CD4-positive, alpha-beta memory T cell (primary cell): ENCODE results near the gene CCDC167. TPM values are rescaled to one million over a fixed set of nuclear protein-coding genes. Genes with fewer than 3 reads are reported as not detected.
A peak's percentile ranks its signal among the peaks of the same experiment; 100 is the strongest.

Experiments
- CTCF ChIA-PET: fragments of 350-600 bp; sonication (Branson Sonifier 250); formaldehyde crosslinking; loops from one replicate; lab custom pipeline; 2021; ENCODE audit warnings: inconsistent platforms; ENCODE audit not compliant: partially characterized antibody; lab: Charles Lee
- POLR2A ChIA-PET: fragments of 350-600 bp; sonication (Branson Sonifier 250); formaldehyde crosslinking; loops from one replicate; lab custom pipeline; 2021; ENCODE audit not compliant: partially characterized antibody; lab: Charles Lee
- DNase-seq, 5 donors: peaks; one replicate each; pipeline versions ENCODE4 v3.0.0 to v3.0.0-alpha.2; 2020 to 2022; ENCODE audit warnings: mixed read lengths in 1 of 5
- H3K27ac ChIP-seq: one replicate; pipeline ENCODE4 v1.7.0; 2013; ENCODE audit warnings: low read depth, low read length
- H3K27me3 ChIP-seq: 2 replicates; pipeline ENCODE4 v1.7.0; 2013; ENCODE audit warnings: mild to moderate bottlenecking, low read length, moderate library complexity; ENCODE audit not compliant: insufficient read depth
- H3K36me3 ChIP-seq: 2 replicates; pipeline ENCODE4 v1.7.0; 2013; ENCODE audit warnings: mild to moderate bottlenecking, low read length, moderate library complexity; ENCODE audit not compliant: insufficient read depth
- H3K4me1 ChIP-seq: 2 replicates; pipeline ENCODE4 v1.7.0; 2013; ENCODE audit warnings: mild to moderate bottlenecking, low read length, moderate library complexity; ENCODE audit not compliant: insufficient read depth
- H3K4me3 ChIP-seq, 2 donors: one replicate each; pipeline ENCODE4 v1.7.0; 2013; ENCODE audit warnings: low read length in 2 of 2, mild to moderate bottlenecking in 1 of 2
- H3K9me3 ChIP-seq, 2 donors: one replicate each; pipeline ENCODE4 v1.7.0; 2013; ENCODE audit warnings: low read length in 2 of 2, control low read depth in 1 of 2; ENCODE audit not compliant: control insufficient read depth in 1 of 2
- H3K27ac Mint-ChIP-seq, 7 donors: one replicate each; pipeline ENCODE4 v1.8.0; 2020 to 2021; ENCODE audit warnings: mixed read lengths in 7 of 7, mild to moderate bottlenecking in 6 of 7, inconsistent platforms in 3 of 7, moderate library complexity in 3 of 7
- H3K27me3 Mint-ChIP-seq, 2 donors: one replicate each; pipeline ENCODE4 v1.8.0; 2020 to 2021; ENCODE audit warnings: mixed read lengths in 2 of 2
- H3K36me3 Mint-ChIP-seq, 2 donors: one replicate each; pipeline ENCODE4 v1.8.0; 2020 to 2021; ENCODE audit warnings: mixed read lengths in 2 of 2, inconsistent platforms in 1 of 2, mild to moderate bottlenecking in 1 of 2
- H3K4me1 Mint-ChIP-seq, 4 donors: one replicate each; pipeline ENCODE4 v1.8.0; 2020 to 2021; ENCODE audit warnings: mixed read lengths in 4 of 4, mild to moderate bottlenecking in 1 of 4
- H3K4me3 Mint-ChIP-seq, 8 donors: one replicate each; pipeline ENCODE4 v1.8.0; 2020 to 2021; ENCODE audit warnings: mixed read lengths in 8 of 8, mild to moderate bottlenecking in 7 of 8, moderate library complexity in 6 of 8, inconsistent platforms in 3 of 8
- H3K9me3 Mint-ChIP-seq, 8 donors: one replicate each; pipeline ENCODE4 v1.8.0; 2020 to 2021; ENCODE audit warnings: mixed read lengths in 8 of 8, mild to moderate bottlenecking in 5 of 8, inconsistent platforms in 3 of 8, moderate library complexity in 1 of 8
- intact Hi-C: fragments of 100-400 bp; cut with micrococcal nuclease; formaldehyde crosslinking; loops from one replicate; pipeline ENCODE4 v1.15.1; 2023
- polyA plus RNA-seq, 2 donors: library from polyadenylated mRNA; unstranded; fragments of 300-500 nt; fragmentation: Illumina TruSeq; gene quantifications; one replicate each; pipeline ENCODE4 v1.2.3, GENCODE V29; 2021
- total RNA-seq, 2 experiments: library from RNA; stranded (reverse); gene quantifications; one replicate each; pipeline ENCODE4 v1.2.3, GENCODE V29; 2021

The CCDC167 gene
- total and polyA plus RNA-seq, 4 experiments from 2014 or later, result 25.1 to 226 (median 89.2) TPM

DNA sequence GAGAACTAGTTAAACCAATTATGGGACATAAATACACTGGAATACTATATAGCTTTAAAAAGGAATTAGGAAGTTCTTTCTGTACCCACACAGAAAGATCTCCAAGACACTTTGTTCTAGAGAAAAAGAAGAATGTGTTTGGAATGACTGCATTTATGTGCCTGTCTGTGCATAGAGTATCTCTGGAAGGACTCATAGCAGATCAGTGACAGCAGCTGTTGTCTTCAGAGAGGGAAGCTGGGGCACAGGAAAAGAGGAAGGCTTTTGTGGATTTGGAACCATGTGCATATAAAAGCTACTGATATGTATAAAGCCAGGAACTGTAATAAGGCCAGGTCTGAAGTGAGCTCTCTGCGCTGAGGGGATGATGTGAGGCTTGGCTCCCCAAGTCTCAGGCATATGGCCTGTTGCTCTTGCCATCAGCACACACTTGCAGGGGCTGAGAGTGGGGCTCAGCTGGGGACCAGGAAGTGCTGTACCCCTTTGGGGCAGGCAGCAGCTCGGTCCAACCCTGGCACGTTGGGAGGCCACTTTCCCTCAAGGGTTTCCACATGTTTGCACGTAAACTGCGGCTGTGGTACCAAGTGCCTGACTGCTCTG is 31.8 kb upstream of the CCDC167 start:
- Histone ChIP-seq H3K27me3 (no peaks in the 10 kb centered on the region), H3K36me3 (no peaks in the 10 kb centered on the region), H3K9me3 (no peaks in the 10 kb centered on the region), H3K4me3 (no peak overlapping the region), H3K4me1 (peaks cover 10% of the 10 kb centered on the region), H3K27ac (no peak overlapping the region)
- Mint-ChIP-seq H3K27me3 (no peaks in the 10 kb centered on the region), H3K36me3 (peaks cover 20 to 22% of the 10 kb centered on the region in 2 donors), H3K9me3 (no peaks in the 10 kb centered on the region), H3K4me3 (no peak overlapping the region), H3K4me1 (peaks cover 11 to 52% (median 35%) of the 10 kb centered on the region in 4 donors), H3K27ac (peak overlapping the region in 3 of 7 donors; percentile 37 to 77 (median 56))
- DNase-seq, result no peak
- intact Hi-C loops, result no loop called here
- ChIA-PET POLR2A (interaction anchor here (0.8 to 9.7 kb wide), 2 partner anchors 14 to 28 kb away, joined by 3 to 58 read pairs; no protein-coding TSS in a partner anchor), CTCF (interaction anchor here (1.0 to 2.8 kb wide), 4 partner anchors 12 to 47 kb away, joined by 3 to 8 read pairs (median 6); no protein-coding TSS in a partner anchor)

- intact Hi-C loops, result no loop called here
- no peak overlapping the region for H3K27ac ChIP-seq
- Mint-ChIP-seq H3K4me3 (no peak overlapping the region), H3K36me3 (peaks cover 20 to 24% of the 10 kb centered on the region in 2 donors), H3K4me1 (peaks cover 13 to 58% (median 37%) of the 10 kb centered on the region in 4 donors), H3K27me3 (no peaks in the 10 kb centered on the region), H3K27ac (peak overlapping the region in 2 of 7 donors; percentile 56 to 77), H3K9me3 (no peaks in the 10 kb centered on the region)
- CTCF ChIA-PET, result interaction anchor here (1.0 to 2.8 kb wide), 3 partner anchors 12 to 35 kb away, joined by 5 to 8 read pairs (median 6); no protein-coding TSS in a partner anchor
- no peaks in the 10 kb centered on the region for H3K27me3 ChIP-seq
- no peak overlapping the region for H3K4me3 ChIP-seq
- no peaks in the 10 kb centered on the region for H3K36me3 ChIP-seq
- POLR2A ChIA-PET, result interaction anchor here (9.7 kb wide), 1 partner anchor 13 kb away, joined by 58 read pairs; no protein-coding TSS in a partner anchor
- H3K4me1 ChIP-seq, result peaks cover 10% of the 10 kb centered on the region
- DNase-seq, result no peak
- H3K9me3 ChIP-seq, result no peaks in the 10 kb centered on the region
These were observed 31.3 kb upstream of the CCDC167 start for GRCh38 chr6:37531026-37531425.

- POLR2A ChIA-PET, result interaction anchor here (9.7 kb wide), 1 partner anchor 12 kb away, joined by 58 read pairs; no protein-coding TSS in a partner anchor
- Histone ChIP-seq H3K36me3 (no peaks in the 10 kb centered on the region), H3K27ac (no peak overlapping the region), H3K9me3 (no peaks in the 10 kb centered on the region), H3K27me3 (no peaks in the 10 kb centered on the region), H3K4me3 (no peak overlapping the region), H3K4me1 (peaks cover 7% of the 10 kb centered on the region)
- Mint-ChIP-seq H3K4me3 (no peak overlapping the region), H3K36me3 (peaks cover 26 to 27% of the 10 kb centered on the region in 2 donors), H3K4me1 (peaks cover 15 to 65% (median 44%) of the 10 kb centered on the region in 4 donors), H3K27ac (peak overlapping the region in 1 of 7 donors; percentile 60), H3K27me3 (no peaks in the 10 kb centered on the region), H3K9me3 (no peaks in the 10 kb centered on the region)
- no peak for DNase-seq
- CTCF ChIA-PET, result interaction anchor here (2.8 kb wide), 1 partner anchor 13 kb away, joined by 8 read pairs; no protein-coding TSS in a partner anchor
- intact Hi-C loops, result no loop called here
These were observed 30.6 kb upstream of the CCDC167 start for GRCh38 chr6:37530297-37530696.

- no peak for DNase-seq
- H3K4me1 Mint-ChIP-seq, result peaks cover 17 to 77% (median 56%) of the 10 kb centered on the region in 4 donors
- H3K27me3 Mint-ChIP-seq, result no peaks in the 10 kb centered on the region
- CTCF ChIA-PET, result interaction anchor here (1.0 to 2.8 kb wide), 2 partner anchors 11 to 38 kb away, joined by 3 to 8 read pairs; no protein-coding TSS in a partner anchor
- H3K27me3 ChIP-seq, result no peaks in the 10 kb centered on the region
- H3K27ac ChIP-seq, result no peak overlapping the region
- H3K4me1 ChIP-seq, result peaks cover 4% of the 10 kb centered on the region
- no peaks in the 10 kb centered on the region for H3K9me3 ChIP-seq
- POLR2A ChIA-PET, result interaction anchor here (1.2 to 9.7 kb wide), 3 partner anchors 11 to 20 kb away, joined by 3 to 58 read pairs (median 4); no protein-coding TSS in a partner anchor
- no peak overlapping the region for H3K4me3 Mint-ChIP-seq
- no peaks in the 10 kb centered on the region for H3K9me3 Mint-ChIP-seq
- no peak overlapping the region for H3K4me3 ChIP-seq
- no peaks in the 10 kb centered on the region for H3K36me3 ChIP-seq
- intact Hi-C loops, result no loop called here
- H3K27ac Mint-ChIP-seq, result peak overlapping the region in 1 of 7 donors; percentile 30
- peaks cover 23 to 29% of the 10 kb centered on the region in 2 donors for H3K36me3 Mint-ChIP-seq
These were observed 28.8 kb upstream of the CCDC167 start for GRCh38 chr6:37528541-37528940.

DNA sequence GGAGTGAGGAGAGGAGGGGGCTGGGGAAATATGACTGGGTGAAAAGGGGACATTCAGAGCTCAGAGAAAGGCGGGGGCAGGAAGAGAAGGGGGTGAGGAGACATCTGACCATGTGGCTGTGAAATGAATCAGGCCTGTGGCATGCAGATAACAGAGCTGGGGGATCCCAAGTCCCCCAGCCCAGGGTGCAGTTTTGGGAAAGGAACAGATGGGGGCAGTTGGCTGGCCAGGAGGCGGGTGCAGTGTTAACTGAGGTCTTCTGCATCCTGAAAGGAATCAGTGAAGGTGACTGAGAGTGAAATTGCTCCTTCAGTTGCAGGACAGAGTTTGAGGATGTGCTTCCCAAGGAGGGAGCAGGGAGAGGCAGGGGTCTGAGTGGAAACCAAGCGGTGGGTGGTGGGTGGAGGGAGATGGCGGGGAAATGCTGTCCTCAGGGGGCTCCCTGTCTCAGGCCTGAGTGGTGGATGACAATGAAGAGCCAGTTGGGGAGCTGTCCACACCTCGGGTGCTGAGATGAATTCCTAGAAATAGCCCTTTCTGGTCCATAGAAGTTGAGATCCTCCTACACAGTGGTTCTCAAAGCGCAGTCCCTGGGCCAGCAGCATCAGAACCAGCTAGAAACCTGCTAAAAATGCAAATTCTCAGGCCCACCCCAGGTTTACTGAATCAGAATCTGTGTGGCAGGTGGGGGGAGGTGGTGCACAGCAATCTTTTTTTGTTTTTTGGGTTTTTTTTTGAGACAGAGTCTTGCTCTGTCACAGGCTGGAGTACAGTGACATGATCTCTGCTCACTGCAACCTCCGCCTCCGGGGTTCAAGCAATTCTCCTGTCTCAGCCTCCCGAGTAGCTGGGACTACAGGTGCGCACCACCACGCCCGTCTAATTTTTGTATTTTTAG is 26.0 kb upstream of the CCDC167 start:
- Mint-ChIP-seq H3K4me3 (peak overlapping the region in 1 of 8 donors; percentile 55), H3K27ac (peak overlapping the region in 2 of 7 donors; percentile 52 to 62), H3K9me3 (peaks cover 0 to 2% (median 0%) of the 10 kb centered on the region in 8 donors), H3K27me3 (no peaks in the 10 kb centered on the region), H3K36me3 (peaks cover 23 to 26% of the 10 kb centered on the region in 2 donors), H3K4me1 (peaks cover 21 to 80% (median 58%) of the 10 kb centered on the region in 4 donors)
- no peaks in the 10 kb centered on the region for H3K9me3 ChIP-seq
- intact Hi-C loops, result no loop called here
- DNase-seq, result no peak
- H3K27me3 ChIP-seq, result no peaks in the 10 kb centered on the region
- H3K4me3 ChIP-seq, result no peak overlapping the region
- H3K36me3 ChIP-seq, result no peaks in the 10 kb centered on the region
- peaks cover 17% of the 10 kb centered on the region for H3K4me1 ChIP-seq
- H3K27ac ChIP-seq, result no peak overlapping the region
- CTCF ChIA-PET, result interaction anchor here (1.7 kb wide), 1 partner anchor 41 kb away, joined by 5 read pairs; no protein-coding TSS in a partner anchor
- POLR2A ChIA-PET, result interaction anchor here (1.2 to 16.9 kb wide), 3 partner anchors 8 to 41 kb away, joined by 4 to 977 read pairs (median 58); partner anchors contain the start of gene CCDC167

- Mint-ChIP-seq H3K9me3 (peaks cover 0 to 2% (median 0%) of the 10 kb centered on the region in 8 donors), H3K4me3 (peak overlapping the region in 1 of 8 donors; percentile 17), H3K27me3 (no peaks in the 10 kb centered on the region), H3K27ac (peak overlapping the region in 4 of 7 donors; percentile 33 to 75 (median 48)), H3K4me1 (peaks cover 21 to 78% (median 58%) of the 10 kb centered on the region in 4 donors), H3K36me3 (peaks cover 22 to 26% of the 10 kb centered on the region in 2 donors)
- Histone ChIP-seq H3K4me3 (no peak overlapping the region), H3K27ac (no peak overlapping the region), H3K36me3 (no peaks in the 10 kb centered on the region), H3K27me3 (no peaks in the 10 kb centered on the region), H3K9me3 (no peaks in the 10 kb centered on the region), H3K4me1 (peaks cover 19% of the 10 kb centered on the region)
- intact Hi-C loops, result no loop called here
- DNase-seq, result no peak
- POLR2A ChIA-PET, result interaction anchor here (9.7 to 16.9 kb wide), 2 partner anchors 7 to 27 kb away, joined by 58 to 977 read pairs; partner anchors contain the start of gene CCDC167
- CTCF ChIA-PET, result interaction anchor here (1.7 kb wide), 1 partner anchor 40 kb away, joined by 5 read pairs; no protein-coding TSS in a partner anchor
These were observed 25.3 kb upstream of the CCDC167 start for GRCh38 chr6:37524970-37525318.
